NT2/D1 (cell line): ENCODE data around the gene ZNF57.

Source experiments
- SUZ12 ChIP-seq: IDR thresholded peaks from 2 replicates; pipeline ENCODE4 v1.6.1; 2011; ENCODE audit not compliant: insufficient read length, insufficient read depth; ENCODE audit errors: extremely low read depth
- YY1 ChIP-seq: IDR thresholded peaks from 2 replicates; pipeline ENCODE4 v1.6.1; 2011; ENCODE audit not compliant: insufficient read length, insufficient read depth
- ZNF274 ChIP-seq: IDR thresholded peaks from 2 replicates; pipeline ENCODE4 v1.6.1; 2011; ENCODE audit warnings: mild to moderate bottlenecking, low read depth, low read length

DNA sequence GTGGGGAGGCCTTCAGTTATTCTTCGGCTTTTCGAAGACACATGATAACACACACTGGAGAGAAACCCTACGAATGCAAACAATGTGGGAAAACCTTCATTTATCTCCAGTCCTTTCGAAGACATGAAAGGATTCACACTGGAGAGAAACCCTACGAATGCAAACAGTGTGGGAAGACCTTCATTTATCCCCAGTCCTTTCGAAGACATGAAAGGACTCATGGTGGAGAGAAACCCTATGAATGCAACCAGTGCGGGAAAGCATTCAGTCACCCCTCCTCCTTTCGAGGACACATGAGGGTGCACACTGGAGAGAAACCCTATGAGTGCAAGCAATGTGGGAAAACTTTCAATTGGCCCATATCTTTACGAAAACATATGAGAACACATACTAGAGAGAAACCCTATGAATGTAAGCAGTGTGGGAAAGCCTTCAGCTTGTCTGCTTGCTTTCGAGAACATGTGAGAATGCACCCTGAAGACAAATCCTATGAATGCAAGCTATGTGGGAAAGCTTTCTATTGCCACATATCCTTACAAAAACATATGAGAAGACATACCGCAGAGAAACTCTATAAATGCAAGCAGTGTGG, 47.6 kb upstream of the ZNF57 start:
- TF ChIP-seq YY1: no peak
- TF ChIP-seq SUZ12: no peak
- TF ChIP-seq ZNF274: no peak
